ENCODE measurements around the gene ESRRG.

ESRRG gene

DNA sequence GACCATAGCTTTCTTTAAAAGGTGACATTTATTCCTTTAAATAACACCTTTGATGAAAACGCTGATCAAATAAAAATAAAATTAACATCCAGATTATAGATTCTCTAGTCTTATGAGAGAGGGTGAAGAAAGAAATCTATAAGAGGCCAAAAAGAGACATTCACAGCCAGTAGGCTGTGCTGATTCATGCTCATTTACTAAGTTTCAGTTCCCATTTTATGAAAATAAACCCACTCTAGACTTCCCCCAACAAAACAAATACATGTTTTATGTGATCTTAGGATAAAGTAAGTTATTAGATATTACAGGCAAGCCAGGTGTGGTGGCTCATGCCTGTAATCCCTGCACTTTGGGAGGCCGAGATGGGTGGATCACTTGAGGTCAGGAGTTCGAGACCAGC is 21.1 kb downstream of the ESRRG start:
- H3K4me3 ChIP-seq (ENCODE audit: low read depth in 1 of 2, low read length in 1 of 2), result no peak overlapping the region
- no peaks in the 10 kb centered on the region for H3K36me3 ChIP-seq
- no peak overlapping the region for H3K27ac ChIP-seq
- H3K27me3 ChIP-seq, result no peaks in the 10 kb centered on the region
- no peaks in the 10 kb centered on the region for H3K9me3 ChIP-seq
- H3K4me1 ChIP-seq (ENCODE audit: control insufficient read depth in 1 of 2, insufficient read depth in 1 of 2, low read depth in 1 of 2, low read length in 1 of 2), result no peaks in the 10 kb centered on the region
- no peak for TF ChIP-seq CTCF (IDR thresholded peaks at IDR 0.05)

DNA sequence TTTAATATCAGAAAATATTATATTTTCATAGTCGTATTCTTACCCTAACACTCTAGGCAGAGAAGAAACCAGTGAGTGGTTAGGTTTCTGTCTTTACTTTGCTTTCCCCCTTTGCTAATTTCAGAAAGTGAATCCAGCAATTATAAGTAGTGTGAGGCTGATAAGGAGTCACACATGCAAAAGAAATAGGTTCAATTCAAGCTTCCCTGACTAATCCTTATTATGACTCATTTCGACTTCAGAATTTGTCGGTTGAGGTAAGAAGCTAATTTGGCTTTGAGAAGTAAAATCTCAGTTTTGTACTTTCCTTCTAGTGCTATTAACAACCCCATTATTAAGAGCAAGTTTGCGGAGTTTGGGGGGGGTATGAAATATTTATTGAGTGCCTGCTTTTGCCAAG is 22.4 kb downstream of the ESRRG start:
- Histone ChIP-seq H3K9me3 (no peaks in the 10 kb centered on the region), H3K27me3 (no peaks in the 10 kb centered on the region), H3K27ac (no peak overlapping the region), H3K4me3 (ENCODE audit: low read depth in 1 of 2, low read length in 1 of 2) (no peak overlapping the region), H3K4me1 (ENCODE audit: control insufficient read depth in 1 of 2, insufficient read depth in 1 of 2, low read depth in 1 of 2, low read length in 1 of 2) (no peaks in the 10 kb centered on the region), H3K36me3 (no peaks in the 10 kb centered on the region)
- TF ChIP-seq CTCF (IDR thresholded peaks at IDR 0.05), result no peak

DNA sequence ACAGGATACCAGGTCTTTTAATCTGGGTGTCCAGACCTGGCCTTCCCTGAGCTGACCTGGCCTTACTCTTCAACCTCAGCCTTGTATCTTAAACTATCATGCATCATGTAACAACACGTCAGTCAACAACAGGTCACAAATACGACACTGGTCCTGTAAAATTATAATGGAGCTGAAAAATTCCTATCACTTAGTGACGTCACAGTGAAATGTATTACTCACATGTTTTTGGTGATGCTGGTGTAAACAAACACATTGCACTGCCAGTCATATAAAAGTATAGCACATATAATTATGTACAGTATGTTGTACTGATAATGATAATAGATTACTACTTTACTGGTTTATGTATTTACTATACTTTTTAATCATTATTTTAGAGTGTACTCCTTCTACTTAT is 31.5 kb downstream of the ESRRG start:
- Histone ChIP-seq H3K36me3 (no peaks in the 10 kb centered on the region), H3K4me1 (ENCODE audit: control insufficient read depth in 1 of 2, insufficient read depth in 1 of 2, low read depth in 1 of 2, low read length in 1 of 2) (no peaks in the 10 kb centered on the region), H3K9me3 (no peaks in the 10 kb centered on the region), H3K27me3 (no peaks in the 10 kb centered on the region), H3K27ac (no peak overlapping the region), H3K4me3 (ENCODE audit: low read depth in 1 of 2, low read length in 1 of 2) (no peak overlapping the region)
- no peak for TF ChIP-seq CTCF (IDR thresholded peaks at IDR 0.05)

DNA sequence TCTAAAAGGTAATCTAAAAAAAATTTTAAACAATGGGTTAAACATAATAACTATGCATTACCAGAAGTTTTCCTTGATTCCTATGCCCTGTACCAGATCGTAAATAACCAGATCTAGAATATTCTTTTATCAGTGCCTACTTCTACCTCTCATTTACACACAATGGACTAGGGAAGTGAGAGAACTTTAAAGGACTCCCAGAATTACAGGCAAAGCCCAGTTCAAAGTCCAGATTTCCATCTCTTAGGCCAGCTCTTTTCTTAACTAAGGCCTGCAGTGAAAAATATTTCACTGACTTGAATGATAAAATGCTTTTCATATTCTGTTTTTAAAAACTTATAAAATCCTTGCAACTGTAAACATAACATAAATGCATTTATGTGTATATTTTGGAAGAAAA is 32.6 kb downstream of the ESRRG start:
- H3K36me3 ChIP-seq, result no peaks in the 10 kb centered on the region
- TF ChIP-seq CTCF (IDR thresholded peaks at IDR 0.05), result no peak
- H3K27ac ChIP-seq, result no peak overlapping the region
- H3K4me1 ChIP-seq (ENCODE audit: control insufficient read depth in 1 of 2, insufficient read depth in 1 of 2, low read depth in 1 of 2, low read length in 1 of 2), result no peaks in the 10 kb centered on the region
- H3K9me3 ChIP-seq, result no peaks in the 10 kb centered on the region
- H3K4me3 ChIP-seq (ENCODE audit: low read depth in 1 of 2, low read length in 1 of 2), result no peak overlapping the region
- H3K27me3 ChIP-seq, result no peaks in the 10 kb centered on the region

- no peak for TF ChIP-seq CTCF (IDR thresholded peaks at IDR 0.05)
- Histone ChIP-seq H3K36me3 (no peaks in the 10 kb centered on the region), H3K4me1 (ENCODE audit: control insufficient read depth in 1 of 2, insufficient read depth in 1 of 2, low read depth in 1 of 2, low read length in 1 of 2) (no peaks in the 10 kb centered on the region), H3K4me3 (ENCODE audit: low read depth in 1 of 2, low read length in 1 of 2) (no peak overlapping the region), H3K27ac (no peak overlapping the region), H3K27me3 (no peaks in the 10 kb centered on the region), H3K9me3 (no peaks in the 10 kb centered on the region)
Measured at GRCh38 chr1:216688127-216688657, 35.0 kb downstream of the ESRRG start.
